ENCODE data around the gene MUS81. TPM values are rescaled to one million over a fixed set of nuclear protein-coding genes. Genes with fewer than 3 reads are reported as not detected.

MUS81 gene
- total and polyA plus RNA-seq, 2 of the 13 experiments (the other 11 are each of a cell fraction or from before 2014, with no cell fraction given) = 25.6 to 30.2 TPM

DNA sequence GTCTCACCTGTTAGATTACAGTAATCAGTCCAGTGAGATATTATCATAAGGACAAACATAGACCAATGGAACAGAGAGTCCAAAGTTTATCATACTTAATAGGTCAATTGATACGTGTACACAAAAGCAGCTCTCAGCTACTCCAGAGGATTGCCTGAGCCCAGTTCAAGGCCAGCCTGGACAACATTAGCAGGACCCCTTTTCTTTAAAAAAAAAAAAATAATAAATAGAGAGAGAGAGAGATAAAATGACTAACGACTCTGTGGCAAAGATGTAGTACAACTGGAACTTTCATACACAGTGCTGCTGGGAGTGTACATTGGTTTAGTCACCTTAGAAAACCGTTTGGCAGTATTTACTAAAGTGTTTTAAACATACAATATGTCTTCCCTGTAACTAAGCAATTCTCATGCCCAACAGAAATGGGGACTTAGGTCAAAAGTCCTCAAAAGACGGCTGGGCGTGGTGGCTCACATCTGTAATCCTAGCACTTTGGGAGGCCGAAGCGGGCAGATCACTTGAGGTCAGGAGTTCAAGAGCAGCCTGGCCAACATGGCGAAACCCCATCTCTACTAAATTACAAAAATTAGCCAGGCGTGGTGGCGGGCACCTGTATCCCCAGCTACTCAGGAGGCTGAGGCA lies 15.9 kb upstream of the MUS81 start (continued):
- TF ChIP-seq, protein P1, sequence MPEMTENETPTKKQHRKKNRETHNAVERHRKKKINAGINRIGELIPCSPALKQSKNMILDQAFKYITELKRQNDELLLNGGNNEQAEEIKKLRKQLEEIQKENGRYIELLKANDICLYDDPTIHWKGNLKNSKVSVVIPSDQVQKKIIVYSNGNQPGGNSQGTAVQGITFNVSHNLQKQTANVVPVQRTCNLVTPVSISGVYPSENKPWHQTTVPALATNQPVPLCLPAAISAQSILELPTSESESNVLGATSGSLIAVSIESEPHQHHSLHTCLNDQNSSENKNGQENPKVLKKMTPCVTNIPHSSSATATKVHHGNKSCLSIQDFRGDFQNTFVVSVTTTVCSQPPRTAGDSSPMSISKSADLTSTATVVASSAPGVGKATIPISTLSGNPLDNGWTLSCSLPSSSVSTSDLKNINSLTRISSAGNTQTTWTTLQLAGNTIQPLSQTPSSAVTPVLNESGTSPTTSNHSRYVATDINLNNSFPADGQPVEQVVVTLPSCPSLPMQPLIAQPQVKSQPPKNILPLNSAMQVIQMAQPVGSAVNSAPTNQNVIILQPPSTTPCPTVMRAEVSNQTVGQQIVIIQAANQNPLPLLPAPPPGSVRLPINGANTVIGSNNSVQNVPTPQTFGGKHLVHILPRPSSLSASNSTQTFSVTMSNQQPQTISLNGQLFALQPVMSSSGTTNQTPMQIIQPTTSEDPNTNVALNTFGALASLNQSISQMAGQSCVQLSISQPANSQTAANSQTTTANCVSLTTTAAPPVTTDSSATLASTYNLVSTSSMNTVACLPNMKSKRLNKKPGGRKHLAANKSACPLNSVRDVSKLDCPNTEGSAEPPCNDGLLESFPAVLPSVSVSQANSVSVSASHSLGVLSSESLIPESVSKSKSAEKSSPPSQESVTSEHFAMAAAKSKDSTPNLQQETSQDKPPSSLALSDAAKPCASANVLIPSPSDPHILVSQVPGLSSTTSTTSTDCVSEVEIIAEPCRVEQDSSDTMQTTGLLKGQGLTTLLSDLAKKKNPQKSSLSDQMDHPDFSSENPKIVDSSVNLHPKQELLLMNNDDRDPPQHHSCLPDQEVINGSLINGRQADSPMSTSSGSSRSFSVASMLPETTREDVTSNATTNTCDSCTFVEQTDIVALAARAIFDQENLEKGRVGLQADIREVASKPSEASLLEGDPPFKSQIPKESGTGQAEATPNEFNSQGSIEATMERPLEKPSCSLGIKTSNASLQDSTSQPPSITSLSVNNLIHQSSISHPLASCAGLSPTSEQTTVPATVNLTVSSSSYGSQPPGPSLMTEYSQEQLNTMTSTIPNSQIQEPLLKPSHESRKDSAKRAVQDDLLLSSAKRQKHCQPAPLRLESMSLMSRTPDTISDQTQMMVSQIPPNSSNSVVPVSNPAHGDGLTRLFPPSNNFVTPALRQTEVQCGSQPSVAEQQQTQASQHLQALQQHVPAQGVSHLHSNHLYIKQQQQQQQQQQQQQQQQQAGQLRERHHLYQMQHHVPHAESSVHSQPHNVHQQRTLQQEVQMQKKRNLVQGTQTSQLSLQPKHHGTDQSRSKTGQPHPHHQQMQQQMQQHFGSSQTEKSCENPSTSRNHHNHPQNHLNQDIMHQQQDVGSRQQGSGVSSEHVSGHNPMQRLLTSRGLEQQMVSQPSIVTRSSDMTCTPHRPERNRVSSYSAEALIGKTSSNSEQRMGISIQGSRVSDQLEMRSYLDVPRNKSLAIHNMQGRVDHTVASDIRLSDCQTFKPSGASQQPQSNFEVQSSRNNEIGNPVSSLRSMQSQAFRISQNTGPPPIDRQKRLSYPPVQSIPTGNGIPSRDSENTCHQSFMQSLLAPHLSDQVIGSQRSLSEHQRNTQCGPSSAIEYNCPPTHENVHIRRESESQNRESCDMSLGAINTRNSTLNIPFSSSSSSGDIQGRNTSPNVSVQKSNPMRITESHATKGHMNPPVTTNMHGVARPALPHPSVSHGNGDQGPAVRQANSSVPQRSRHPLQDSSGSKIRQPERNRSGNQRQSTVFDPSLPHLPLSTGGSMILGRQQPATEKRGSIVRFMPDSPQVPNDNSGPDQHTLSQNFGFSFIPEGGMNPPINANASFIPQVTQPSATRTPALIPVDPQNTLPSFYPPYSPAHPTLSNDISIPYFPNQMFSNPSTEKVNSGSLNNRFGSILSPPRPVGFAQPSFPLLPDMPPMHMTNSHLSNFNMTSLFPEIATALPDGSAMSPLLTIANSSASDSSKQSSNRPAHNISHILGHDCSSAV (CRISPR knock-in tag; IDR thresholded peaks at IDR 0.05; ENCODE audit: borderline replicate concordance) = no peak
- TF ChIP-seq ZFAT (CRISPR knock-in tag; conservative IDR thresholded peaks at IDR 0.05) = no peak
- TF ChIP-seq RXRB (CRISPR knock-in tag; IDR thresholded peaks at IDR 0.05; ENCODE audit: borderline replicate concordance) = peak; percentile 64
- TF ChIP-seq SMARCE1 (IDR thresholded peaks at IDR 0.05; ENCODE audit: borderline replicate concordance) = no peak
- TF ChIP-seq NFYB (CRISPR knock-in tag; IDR thresholded peaks at IDR 0.05) = no peak
- no peak for TF ChIP-seq ZNF607 (CRISPR knock-in tag; IDR thresholded peaks at IDR 0.05; ENCODE audit: borderline replicate concordance)
- TF ChIP-seq, protein P2, sequence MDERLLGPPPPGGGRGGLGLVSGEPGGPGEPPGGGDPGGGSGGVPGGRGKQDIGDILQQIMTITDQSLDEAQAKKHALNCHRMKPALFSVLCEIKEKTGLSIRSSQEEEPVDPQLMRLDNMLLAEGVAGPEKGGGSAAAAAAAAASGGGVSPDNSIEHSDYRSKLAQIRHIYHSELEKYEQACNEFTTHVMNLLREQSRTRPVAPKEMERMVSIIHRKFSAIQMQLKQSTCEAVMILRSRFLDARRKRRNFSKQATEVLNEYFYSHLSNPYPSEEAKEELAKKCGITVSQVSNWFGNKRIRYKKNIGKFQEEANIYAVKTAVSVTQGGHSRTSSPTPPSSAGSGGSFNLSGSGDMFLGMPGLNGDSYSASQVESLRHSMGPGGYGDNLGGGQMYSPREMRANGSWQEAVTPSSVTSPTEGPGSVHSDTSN (CRISPR knock-in tag; IDR thresholded peaks at IDR 0.05) = no peak
- TF ChIP-seq ZNF710 (CRISPR knock-in tag; IDR thresholded peaks at IDR 0.05; ENCODE audit: borderline replicate concordance) = no peak
- TF ChIP-seq ZNF430 (CRISPR knock-in tag; IDR thresholded peaks at IDR 0.05) = no peak
- no peak for TF ChIP-seq HHEX (CRISPR knock-in tag; IDR thresholded peaks at IDR 0.05)
- TF ChIP-seq ZFP36L2 (CRISPR knock-in tag; IDR thresholded peaks at IDR 0.05) = no peak
- TF ChIP-seq PLRG1 (conservative IDR thresholded peaks at IDR 0.05) = no peak
- no peak for TF ChIP-seq MTERF4 (CRISPR knock-in tag; IDR thresholded peaks at IDR 0.05)
- TF ChIP-seq ZMAT3 (CRISPR knock-in tag; conservative IDR thresholded peaks at IDR 0.05) = no peak
- no peak for TF ChIP-seq ELF4 (CRISPR knock-in tag; IDR thresholded peaks at IDR 0.05; ENCODE audit: borderline replicate concordance)
- TF ChIP-seq ZNF17 (CRISPR knock-in tag; IDR thresholded peaks at IDR 0.05) = no peak
- TF ChIP-seq, protein P3, sequence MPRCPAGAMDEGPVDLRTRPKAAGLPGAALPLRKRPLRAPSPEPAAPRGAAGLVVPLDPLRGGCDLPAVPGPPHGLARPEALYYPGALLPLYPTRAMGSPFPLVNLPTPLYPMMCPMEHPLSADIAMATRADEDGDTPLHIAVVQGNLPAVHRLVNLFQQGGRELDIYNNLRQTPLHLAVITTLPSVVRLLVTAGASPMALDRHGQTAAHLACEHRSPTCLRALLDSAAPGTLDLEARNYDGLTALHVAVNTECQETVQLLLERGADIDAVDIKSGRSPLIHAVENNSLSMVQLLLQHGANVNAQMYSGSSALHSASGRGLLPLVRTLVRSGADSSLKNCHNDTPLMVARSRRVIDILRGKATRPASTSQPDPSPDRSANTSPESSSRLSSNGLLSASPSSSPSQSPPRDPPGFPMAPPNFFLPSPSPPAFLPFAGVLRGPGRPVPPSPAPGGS (CRISPR knock-in tag; IDR thresholded peaks at IDR 0.05) = no peak

Data from HepG2 (cell line).